ENCODE data around the gene BTBD9.

Gene BTBD9

GRCh38 chr6:38686270-38687042 is 46.7 kb upstream of the BTBD9 start:
- no peaks in the 10 kb centered on the region for H3K79me2 ChIP-seq
- H2AFZ ChIP-seq = no peak overlapping the region
- H3K4me2 ChIP-seq (ENCODE audit: low read length) = no peak overlapping the region
- no peaks in the 10 kb centered on the region for H3K27me3 ChIP-seq (ENCODE audit: control insufficient read depth, insufficient read depth, low read length)
- TF ChIP-seq CTCF (IDR thresholded peaks at IDR 0.05) = no peak
- no peak overlapping the region for H3K4me3 ChIP-seq (ENCODE audit: low read depth, low read length)
- no peak overlapping the region for H3K27ac ChIP-seq
- no peaks in the 10 kb centered on the region for H3K9me3 ChIP-seq (ENCODE audit: control insufficient read depth, low read length)
- no peaks in the 10 kb centered on the region for H3K4me1 ChIP-seq
- no peak overlapping the region for H3K9ac ChIP-seq
- no peaks in the 10 kb centered on the region for H3K36me3 ChIP-seq (ENCODE audit: control insufficient read depth, insufficient read depth, low read length)

GRCh38 chr6:38684904-38685303 is 45.2 kb upstream of the BTBD9 start:
- no peak overlapping the region for H2AFZ ChIP-seq
- no peak overlapping the region for H3K9ac ChIP-seq
- no peak overlapping the region for H3K4me3 ChIP-seq (ENCODE audit: low read depth, low read length)
- H3K27ac ChIP-seq = no peak overlapping the region
- H3K4me2 ChIP-seq (ENCODE audit: low read length) = no peak overlapping the region
- no peaks in the 10 kb centered on the region for H3K79me2 ChIP-seq
- H3K27me3 ChIP-seq (ENCODE audit: control insufficient read depth, insufficient read depth, low read length) = no peaks in the 10 kb centered on the region
- TF ChIP-seq CTCF (IDR thresholded peaks at IDR 0.05) = no peak
- H3K4me1 ChIP-seq = no peaks in the 10 kb centered on the region
- no peaks in the 10 kb centered on the region for H3K9me3 ChIP-seq (ENCODE audit: control insufficient read depth, low read length)
- no peaks in the 10 kb centered on the region for H3K36me3 ChIP-seq (ENCODE audit: control insufficient read depth, insufficient read depth, low read length)

GRCh38 chr6:38684237-38684636 is 44.5 kb upstream of the BTBD9 start:
- Histone ChIP-seq H3K27ac (no peak overlapping the region), H3K4me1 (no peaks in the 10 kb centered on the region), H3K9me3 (ENCODE audit: control insufficient read depth, low read length) (no peaks in the 10 kb centered on the region), H3K4me2 (ENCODE audit: low read length) (no peak overlapping the region), H3K4me3 (ENCODE audit: low read depth, low read length) (no peak overlapping the region), H3K79me2 (no peaks in the 10 kb centered on the region), H3K36me3 (ENCODE audit: control insufficient read depth, insufficient read depth, low read length) (no peaks in the 10 kb centered on the region), H3K27me3 (ENCODE audit: control insufficient read depth, insufficient read depth, low read length) (no peaks in the 10 kb centered on the region), H3K9ac (no peak overlapping the region), H2AFZ (no peak overlapping the region)
- no peak for TF ChIP-seq CTCF (IDR thresholded peaks at IDR 0.05)

- H3K9ac ChIP-seq = no peak overlapping the region
- H3K4me1 ChIP-seq = no peaks in the 10 kb centered on the region
- H3K9me3 ChIP-seq (ENCODE audit: control insufficient read depth, low read length) = no peaks in the 10 kb centered on the region
- H2AFZ ChIP-seq = no peak overlapping the region
- H3K27me3 ChIP-seq (ENCODE audit: control insufficient read depth, insufficient read depth, low read length) = no peaks in the 10 kb centered on the region
- no peak overlapping the region for H3K4me2 ChIP-seq (ENCODE audit: low read length)
- TF ChIP-seq CTCF (IDR thresholded peaks at IDR 0.05) = no peak
- H3K79me2 ChIP-seq = no peaks in the 10 kb centered on the region
- no peak overlapping the region for H3K27ac ChIP-seq
- H3K36me3 ChIP-seq (ENCODE audit: control insufficient read depth, insufficient read depth, low read length) = no peaks in the 10 kb centered on the region
- H3K4me3 ChIP-seq (ENCODE audit: low read depth, low read length) = no peak overlapping the region
Observed at GRCh38 chr6:38681850-38682249, 42.1 kb upstream of the BTBD9 start.

GRCh38 chr6:38679668-38680067 is 39.9 kb upstream of the BTBD9 start:
- Histone ChIP-seq H3K27ac (no peak overlapping the region), H3K4me3 (ENCODE audit: low read depth, low read length) (no peak overlapping the region), H3K36me3 (ENCODE audit: control insufficient read depth, insufficient read depth, low read length) (no peaks in the 10 kb centered on the region), H3K9me3 (ENCODE audit: control insufficient read depth, low read length) (no peaks in the 10 kb centered on the region), H2AFZ (no peak overlapping the region), H3K4me2 (ENCODE audit: low read length) (no peak overlapping the region), H3K27me3 (ENCODE audit: control insufficient read depth, insufficient read depth, low read length) (no peaks in the 10 kb centered on the region), H3K79me2 (no peaks in the 10 kb centered on the region), H3K9ac (no peak overlapping the region), H3K4me1 (no peaks in the 10 kb centered on the region)
- no peak for TF ChIP-seq CTCF (IDR thresholded peaks at IDR 0.05)

Data from parathyroid adenoma (tissue), 2 donors.